ENCODE results near the gene INAFM2. TPM values are rescaled to one million over a fixed set of nuclear protein-coding genes. Genes with fewer than 3 reads are reported as not detected.

INAFM2 gene
- total and polyA plus RNA-seq, 2 experiments from 2014 or later, result 13.7 to 19.5 TPM

GRCh38 chr15:40293905-40294895 is 29.3 kb upstream of the INAFM2 start:
- Histone ChIP-seq H4K20me1 (ENCODE audit: insufficient read depth, poor library complexity, severe bottlenecking) (no peaks in the 10 kb centered on the region), H3K4me3 (no peak overlapping the region), H3K27me3 (peaks cover 38% of the 10 kb centered on the region), H3K27ac (no peak overlapping the region), H3K4me2 (no peak overlapping the region), H3K9me2 (replicated peaks; ENCODE audit: insufficient read depth) (no peaks in the 10 kb centered on the region), H3K79me2 (no peaks in the 10 kb centered on the region), H3K9me3 (ENCODE audit: low read depth) (no peaks in the 10 kb centered on the region), H3K36me3 (replicated peaks; ENCODE audit: insufficient read depth, low read depth) (no peaks in the 10 kb centered on the region), H3K4me1 (ENCODE audit: insufficient read depth) (peaks cover 19% of the 10 kb centered on the region), H2AFZ (no peak overlapping the region)
- WGBS (ENCODE audit: low lambda C conversion rate, missing lambda C conversion rate), result 86% methylated on average over 20 of the region's 20 CpGs
- TF ChIP-seq EZH2phosphoT487 (IDR thresholded peaks at IDR 0.05; ENCODE audit: low read depth, severe bottlenecking, unreplicated experiment) (no peak), CTCF (IDR thresholded peaks at IDR 0.05; ENCODE audit: poor library complexity) (no peak), EZH2 (IDR thresholded peaks at IDR 0.05; ENCODE audit: borderline replicate concordance) (no peak)
- DNase-seq (ENCODE audit: low spot score), result no peak

GRCh38 chr15:40295297-40295696 is 28.2 kb upstream of the INAFM2 start:
- 82% methylated on average over 1 of the region's 1 CpG for WGBS (ENCODE audit: low lambda C conversion rate, missing lambda C conversion rate)
- DNase-seq (ENCODE audit: low spot score), result no peak
- Histone ChIP-seq H3K27me3 (peaks cover 30% of the 10 kb centered on the region), H3K27ac (no peak overlapping the region), H3K36me3 (replicated peaks; ENCODE audit: insufficient read depth, low read depth) (no peaks in the 10 kb centered on the region), H3K4me3 (no peak overlapping the region), H3K9me2 (replicated peaks; ENCODE audit: insufficient read depth) (no peaks in the 10 kb centered on the region), H3K4me1 (ENCODE audit: insufficient read depth) (peaks cover 19% of the 10 kb centered on the region), H3K4me2 (no peak overlapping the region), H3K79me2 (no peaks in the 10 kb centered on the region), H2AFZ (no peak overlapping the region), H4K20me1 (ENCODE audit: insufficient read depth, poor library complexity, severe bottlenecking) (no peaks in the 10 kb centered on the region), H3K9me3 (ENCODE audit: low read depth) (no peaks in the 10 kb centered on the region)
- no peak for TF ChIP-seq EZH2 (IDR thresholded peaks at IDR 0.05; ENCODE audit: borderline replicate concordance)
- TF ChIP-seq EZH2phosphoT487 (IDR thresholded peaks at IDR 0.05; ENCODE audit: low read depth, severe bottlenecking, unreplicated experiment), result no peak
- TF ChIP-seq CTCF (IDR thresholded peaks at IDR 0.05; ENCODE audit: poor library complexity), result no peak

- Histone ChIP-seq H3K4me3 (no peak overlapping the region), H3K9me2 (replicated peaks; ENCODE audit: insufficient read depth) (no peaks in the 10 kb centered on the region), H4K20me1 (ENCODE audit: insufficient read depth, poor library complexity, severe bottlenecking) (no peaks in the 10 kb centered on the region), H3K79me2 (no peaks in the 10 kb centered on the region), H3K36me3 (replicated peaks; ENCODE audit: insufficient read depth, low read depth) (no peaks in the 10 kb centered on the region), H3K4me2 (no peak overlapping the region), H3K27me3 (peaks cover 26% of the 10 kb centered on the region), H3K27ac (no peak overlapping the region), H3K9me3 (ENCODE audit: low read depth) (no peaks in the 10 kb centered on the region), H3K4me1 (ENCODE audit: insufficient read depth) (peaks cover 12% of the 10 kb centered on the region), H2AFZ (no peak overlapping the region)
- TF ChIP-seq EZH2 (IDR thresholded peaks at IDR 0.05; ENCODE audit: borderline replicate concordance), result no peak
- no peak for TF ChIP-seq CTCF (IDR thresholded peaks at IDR 0.05; ENCODE audit: poor library complexity)
- TF ChIP-seq EZH2phosphoT487 (IDR thresholded peaks at IDR 0.05; ENCODE audit: low read depth, severe bottlenecking, unreplicated experiment), result no peak
- 49% methylated on average over 12 of the region's 12 CpGs for WGBS (ENCODE audit: low lambda C conversion rate, missing lambda C conversion rate)
- DNase-seq (ENCODE audit: low spot score), result no peak
Observed at GRCh38 chr15:40295877-40296560, 27.5 kb upstream of the INAFM2 start.

All from hepatocyte (in vitro differentiated cells).